Progenitor cell of endocrine pancreas (in vitro differentiated cells): ENCODE data around the gene SCNN1G. TPM values are rescaled to one million over a fixed set of nuclear protein-coding genes. Genes with fewer than 3 reads are reported as not detected.

Source experiments
- DNase-seq: peaks from one replicate; pipeline ENCODE4 v3.0.0; 2021; ENCODE audit warnings: low spot score; ENCODE audit not compliant: unreplicated experiment
- H3K27ac Mint-ChIP-seq: 2 replicates; pipeline ENCODE4 v1.8.0; 2021; ENCODE audit warnings: mild to moderate bottlenecking, moderate library complexity, mixed read lengths
- H3K27me3 Mint-ChIP-seq: 2 replicates; pipeline ENCODE4 v1.8.0; 2021; ENCODE audit warnings: mixed read lengths
- H3K36me3 Mint-ChIP-seq: 2 replicates; pipeline ENCODE4 v1.8.0; 2022; ENCODE audit warnings: mixed read lengths; ENCODE audit not compliant: insufficient read depth
- H3K4me1 Mint-ChIP-seq: 2 replicates; pipeline ENCODE4 v1.8.0; 2021; ENCODE audit warnings: low read depth, mixed read lengths
- H3K4me3 Mint-ChIP-seq: 2 replicates; pipeline ENCODE4 v1.8.0; 2021; ENCODE audit warnings: low read depth, mild to moderate bottlenecking, moderate library complexity, mixed read lengths
- H3K9me3 Mint-ChIP-seq: 2 replicates; pipeline ENCODE4 v1.8.0; 2021; ENCODE audit warnings: low read depth, mixed read lengths
- total RNA-seq: library from RNA; stranded (reverse); gene quantifications from 2 replicates; pipeline ENCODE4 v1.2.1, GENCODE V29; 2021
- TF ChIP-seq, protein P1 (sequence below): fragments of 200-600 bp; sonication (generic); IDR thresholded peaks from one replicate; pipeline ENCODE4 v1.5.0; 2021; ENCODE audit warnings: antibody characterized with exemption, mild to moderate bottlenecking; ENCODE audit not compliant: unreplicated experiment

SCNN1G gene
- total RNA-seq, 1 donor from 2014 or later = 1.2 TPM

DNA sequence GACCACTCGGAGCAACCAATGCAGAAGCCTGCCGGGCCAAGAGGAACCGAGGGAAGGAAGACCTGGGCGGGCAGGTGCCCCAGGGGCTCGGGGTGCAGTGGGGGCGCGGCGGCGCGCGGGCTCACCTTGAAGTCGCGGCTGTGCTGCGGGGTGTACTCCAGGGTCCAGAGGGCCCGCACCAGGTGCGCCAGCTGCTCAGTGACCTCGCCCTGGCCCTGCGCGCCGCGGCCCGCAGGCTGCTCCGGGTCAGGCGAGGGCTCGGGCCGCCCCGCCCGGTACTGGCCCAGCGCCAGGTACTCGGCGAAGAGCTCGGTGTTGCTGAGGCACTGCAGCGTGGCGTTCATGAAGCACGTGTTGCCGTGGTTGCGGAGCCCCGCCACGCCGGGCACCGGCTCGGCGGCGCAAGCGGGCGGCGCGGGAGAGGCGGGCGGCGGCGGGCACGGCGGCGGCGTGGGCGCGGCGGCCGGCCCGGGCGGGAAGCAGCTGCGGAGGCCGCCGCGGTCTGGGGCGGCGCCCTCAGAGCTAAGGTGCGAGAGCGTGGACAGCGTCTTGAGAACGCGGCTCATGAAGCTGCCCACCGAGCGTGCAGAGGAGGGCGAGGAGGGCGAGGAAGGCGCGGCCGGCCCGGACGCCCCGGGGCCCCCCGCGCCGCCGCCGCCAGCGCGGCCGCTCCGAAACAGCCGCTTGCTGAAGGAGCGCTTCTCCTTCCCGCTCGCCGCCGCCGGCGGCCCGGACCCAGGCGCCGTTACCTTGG, 33.9 kb upstream of the SCNN1G start:
- Mint-ChIP-seq H3K4me3 (peak overlapping the region; percentile 87), H3K27me3 (peaks cover 26% of the 10 kb centered on the region), H3K36me3 (no peaks in the 10 kb centered on the region), H3K9me3 (no peaks in the 10 kb centered on the region), H3K4me1 (peaks cover 8% of the 10 kb centered on the region), H3K27ac (peak overlapping the region; percentile 85)
- peak; percentile 10 for DNase-seq
- TF ChIP-seq, protein P1, sequence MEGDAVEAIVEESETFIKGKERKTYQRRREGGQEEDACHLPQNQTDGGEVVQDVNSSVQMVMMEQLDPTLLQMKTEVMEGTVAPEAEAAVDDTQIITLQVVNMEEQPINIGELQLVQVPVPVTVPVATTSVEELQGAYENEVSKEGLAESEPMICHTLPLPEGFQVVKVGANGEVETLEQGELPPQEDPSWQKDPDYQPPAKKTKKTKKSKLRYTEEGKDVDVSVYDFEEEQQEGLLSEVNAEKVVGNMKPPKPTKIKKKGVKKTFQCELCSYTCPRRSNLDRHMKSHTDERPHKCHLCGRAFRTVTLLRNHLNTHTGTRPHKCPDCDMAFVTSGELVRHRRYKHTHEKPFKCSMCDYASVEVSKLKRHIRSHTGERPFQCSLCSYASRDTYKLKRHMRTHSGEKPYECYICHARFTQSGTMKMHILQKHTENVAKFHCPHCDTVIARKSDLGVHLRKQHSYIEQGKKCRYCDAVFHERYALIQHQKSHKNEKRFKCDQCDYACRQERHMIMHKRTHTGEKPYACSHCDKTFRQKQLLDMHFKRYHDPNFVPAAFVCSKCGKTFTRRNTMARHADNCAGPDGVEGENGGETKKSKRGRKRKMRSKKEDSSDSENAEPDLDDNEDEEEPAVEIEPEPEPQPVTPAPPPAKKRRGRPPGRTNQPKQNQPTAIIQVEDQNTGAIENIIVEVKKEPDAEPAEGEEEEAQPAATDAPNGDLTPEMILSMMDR = no peak

DNA sequence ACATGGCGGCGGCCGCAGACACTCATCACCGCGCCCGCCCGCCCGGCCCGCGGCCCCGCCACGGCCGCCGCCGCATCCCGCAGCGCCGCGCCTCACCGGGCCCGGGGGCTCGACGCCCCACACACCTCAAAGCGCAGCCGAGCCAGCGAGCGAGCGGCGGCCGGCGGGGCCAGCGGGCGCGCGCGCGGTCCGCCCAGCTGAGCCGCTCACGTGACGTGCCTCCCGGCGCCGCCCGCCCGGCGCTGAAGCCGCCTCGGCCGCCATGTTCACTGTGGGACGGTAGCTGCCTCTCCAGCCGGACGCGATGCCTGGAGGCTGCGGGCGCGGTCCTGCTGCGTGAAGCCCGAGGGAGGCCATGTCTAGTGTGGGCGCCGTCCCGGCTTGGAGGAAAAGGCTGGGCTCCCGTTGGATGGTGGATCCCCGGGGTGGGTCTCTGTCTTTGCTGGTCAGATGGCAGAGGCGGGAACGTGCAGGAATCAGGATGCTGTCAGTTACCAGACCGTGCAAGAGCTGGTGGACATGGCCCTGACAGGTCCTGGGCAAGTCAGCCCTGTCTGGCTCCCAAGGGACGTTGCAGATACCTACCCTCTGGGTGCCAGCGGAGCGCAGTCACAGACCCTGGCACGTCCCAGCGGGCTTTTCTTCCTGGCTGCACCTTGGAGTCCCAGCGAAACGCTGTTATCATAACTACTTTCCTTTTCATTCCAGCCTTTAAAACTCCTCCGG, 33.1 kb upstream of the SCNN1G start, which contains the start of gene USP31:
TSS of gene USP31 (minus strand) at position 186 of the 726 bp plus-strand sequence. CDS start at position 4, 182 bp downstream.
- peak within 1 kb of the TSS; percentile 85 for H3K27ac Mint-ChIP-seq
- peak within 1 kb of the TSS; percentile 87 for H3K4me3 Mint-ChIP-seq
- H3K4me1 Mint-ChIP-seq = peaks cover 8% of the 10 kb centered on the region
- H3K9me3 Mint-ChIP-seq = no peaks in the 10 kb centered on the region
- peak; percentile 88 for DNase-seq
- H3K27me3 Mint-ChIP-seq = peaks cover 26% of the 10 kb centered on the region
- H3K36me3 Mint-ChIP-seq = no peaks in the 10 kb centered on the region
- TF ChIP-seq, protein P1 = no peak

DNA sequence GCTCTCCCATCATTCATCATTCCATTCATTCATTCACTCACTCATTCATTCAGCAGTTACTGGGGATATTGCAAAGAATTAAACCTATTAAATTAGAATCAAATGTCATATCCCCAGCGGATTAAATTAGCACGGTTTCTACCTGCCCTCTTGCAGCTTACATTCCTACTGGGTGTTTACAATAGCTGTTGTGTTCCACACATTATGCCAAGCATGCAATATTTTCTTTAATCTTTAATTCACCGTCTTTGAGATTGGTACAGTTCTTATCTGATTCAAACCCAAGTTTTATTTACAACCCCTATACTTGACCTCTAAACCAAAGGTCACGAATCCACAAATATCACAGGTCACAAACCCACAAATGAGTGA, 32.6 kb upstream of the SCNN1G start:
- no peaks in the 10 kb centered on the region for H3K36me3 Mint-ChIP-seq

DNA sequence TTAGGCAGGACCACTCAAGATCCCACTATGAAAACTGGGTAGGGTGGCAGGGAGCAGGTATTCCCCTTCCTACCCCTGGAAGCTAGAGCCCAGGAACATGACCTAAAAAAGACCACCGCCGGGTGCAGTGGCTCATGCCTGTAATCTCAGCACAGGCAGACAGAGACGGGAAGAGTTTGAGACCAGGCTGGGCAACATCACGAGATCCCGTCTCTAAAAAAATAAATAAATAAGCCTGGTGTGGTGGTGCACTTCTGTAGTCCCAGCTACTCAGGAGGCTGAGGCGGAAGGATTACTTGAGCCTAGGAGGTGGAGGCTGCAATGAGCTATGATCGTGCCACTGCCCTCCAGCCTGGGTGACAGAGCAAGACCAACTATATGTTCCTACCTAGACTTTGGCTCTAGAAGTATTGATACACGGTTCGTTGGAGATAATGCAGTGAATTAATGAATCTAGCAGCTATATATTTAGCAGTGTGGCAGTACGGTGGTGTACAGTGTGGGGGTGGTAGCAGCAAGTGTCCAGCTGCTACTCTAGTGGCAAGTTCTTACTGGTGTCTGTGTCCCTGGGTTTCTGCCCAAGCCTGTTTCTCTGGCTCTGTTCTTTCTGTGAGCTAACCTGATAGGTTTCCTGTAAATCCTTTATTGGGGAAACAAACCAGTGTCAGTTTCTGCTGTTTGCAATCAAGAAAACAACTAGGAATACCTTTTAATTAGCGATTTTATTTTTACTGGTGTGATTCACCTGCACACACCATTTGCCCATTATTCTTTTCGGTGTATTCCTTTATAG, 30.0 kb upstream of the SCNN1G start:
- peaks cover 5% of the 10 kb centered on the region for H3K4me1 Mint-ChIP-seq
- no peak overlapping the region for H3K27ac Mint-ChIP-seq
- TF ChIP-seq, protein P1 = no peak
- no peak for DNase-seq
- no peak overlapping the region for H3K4me3 Mint-ChIP-seq
- no peaks in the 10 kb centered on the region for H3K9me3 Mint-ChIP-seq
- H3K27me3 Mint-ChIP-seq = peaks cover 45% of the 10 kb centered on the region
- no peaks in the 10 kb centered on the region for H3K36me3 Mint-ChIP-seq

More for the DNA sequence above, 32.6 kb upstream of the SCNN1G start:
- Mint-ChIP-seq H3K4me3 (peak overlapping the region; percentile 80), H3K27ac (no peak overlapping the region), H3K4me1 (peaks cover 8% of the 10 kb centered on the region), H3K9me3 (no peaks in the 10 kb centered on the region), H3K27me3 (peaks cover 28% of the 10 kb centered on the region)
- no peak for DNase-seq
- TF ChIP-seq, protein P1 = no peak

DNA sequence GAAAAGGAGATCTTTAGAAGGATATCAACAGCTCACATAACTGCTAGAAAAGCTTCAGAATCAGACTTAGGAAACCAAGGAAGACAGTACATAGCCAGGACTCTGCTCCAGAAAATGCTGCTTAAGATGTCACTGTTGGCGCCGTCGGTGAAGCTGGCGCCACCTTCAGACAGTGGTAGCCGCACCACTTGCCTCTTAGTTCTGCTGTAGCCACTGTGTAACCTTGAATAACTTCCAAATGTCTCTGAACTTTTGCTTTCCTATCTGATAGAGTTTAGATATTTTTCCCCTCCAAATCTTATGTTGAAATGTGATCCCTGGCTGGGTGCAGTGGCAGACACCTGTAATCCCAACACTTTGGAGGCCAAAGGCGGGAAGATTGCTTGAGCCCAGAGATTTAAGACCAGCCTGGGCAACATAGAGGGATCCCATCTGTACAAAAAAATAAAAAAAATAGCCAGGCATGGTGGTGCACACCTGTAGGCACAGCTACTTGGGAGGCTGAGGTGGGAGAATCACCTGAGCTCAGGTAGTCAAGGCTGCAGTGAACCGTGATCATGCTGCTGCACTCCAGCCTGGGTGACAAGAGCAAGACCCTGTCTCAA, 27.0 kb upstream of the SCNN1G start:
- Mint-ChIP-seq H3K27ac (no peak overlapping the region), H3K9me3 (no peaks in the 10 kb centered on the region), H3K36me3 (no peaks in the 10 kb centered on the region), H3K27me3 (peaks cover 41% of the 10 kb centered on the region), H3K4me3 (no peak overlapping the region), H3K4me1 (no peaks in the 10 kb centered on the region)
- no peak for DNase-seq
- TF ChIP-seq, protein P1 = peak; percentile 32
